Stimulated activated CD4-positive, alpha-beta T cell treated with anti-CD3 and anti-CD28 coated beads, Interleukin-15, amount 100 ng/mL, for 1 hour (primary cell): Measurements from ENCODE around the gene ILF3.

Experiments used
- DNase-seq, 2 donors: peaks; one replicate each; pipeline ENCODE4 v3.0.0-alpha.2; 2020; ENCODE audit warnings: low read depth in 1 of 2, low spot score in 1 of 2

The ILF3 gene

GRCh38 chr19:10729411-10729810 lies 75.3 kb downstream of the ILF3 start:
- no peak for DNase-seq

GRCh38 chr19:10730932-10731331 lies 76.8 kb downstream of the ILF3 start:
- DNase-seq, result no peak

DNA sequence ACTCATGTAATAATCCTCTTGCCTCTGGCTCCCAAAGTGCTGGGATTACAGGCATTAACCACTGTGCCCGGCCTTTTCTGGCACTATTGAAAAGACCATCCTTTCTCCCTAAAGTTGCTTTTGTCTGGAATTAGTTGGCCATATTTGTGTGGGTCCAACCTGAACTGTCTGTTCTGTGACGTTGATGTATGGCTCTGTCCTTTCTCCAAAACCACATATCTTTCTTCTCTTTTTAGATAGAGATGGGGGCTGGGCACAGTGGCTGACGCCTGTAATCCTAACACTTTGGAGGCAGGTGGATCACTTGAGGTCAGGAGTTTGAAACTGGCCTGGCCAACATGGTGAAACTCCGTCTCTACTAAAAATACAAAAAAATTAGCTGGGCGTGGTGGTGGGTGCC lies 81.6 kb downstream of the ILF3 start:
- DNase-seq, result no peak

GRCh38 chr19:10736189-10736588 lies 82.0 kb downstream of the ILF3 start:
- DNase-seq, result no peak

DNA sequence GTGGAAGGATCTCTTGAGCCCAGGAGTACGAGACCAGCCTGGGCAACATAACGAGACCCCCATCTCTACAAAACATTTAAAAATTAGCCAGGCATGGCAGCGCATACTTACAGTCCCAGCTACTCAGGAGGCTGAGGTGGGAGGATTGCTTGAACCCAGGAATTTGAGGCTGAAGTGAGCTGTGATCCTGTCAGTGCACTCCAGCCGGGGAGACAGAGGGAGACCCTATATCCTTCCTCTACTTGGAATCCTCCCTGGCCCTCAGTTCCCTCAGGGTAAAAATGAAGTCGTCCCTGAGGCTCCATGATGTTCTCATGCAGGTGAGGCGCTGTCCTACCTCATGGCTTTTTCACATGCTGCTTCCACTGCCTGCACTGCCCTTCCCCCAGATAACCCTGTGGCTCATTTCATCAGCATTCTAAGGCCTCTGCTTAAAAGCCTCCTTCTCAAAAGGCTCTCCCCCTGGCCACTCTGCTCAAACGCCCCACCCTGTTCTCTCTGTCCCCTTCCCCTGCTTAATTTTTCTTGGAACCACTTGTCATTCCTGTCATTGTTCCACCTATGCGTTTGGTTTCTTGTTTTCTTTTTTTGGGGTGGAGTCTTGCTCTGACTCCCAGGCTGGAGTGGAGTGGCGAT lies 82.9 kb downstream of the ILF3 start:
- no peak for DNase-seq

DNA sequence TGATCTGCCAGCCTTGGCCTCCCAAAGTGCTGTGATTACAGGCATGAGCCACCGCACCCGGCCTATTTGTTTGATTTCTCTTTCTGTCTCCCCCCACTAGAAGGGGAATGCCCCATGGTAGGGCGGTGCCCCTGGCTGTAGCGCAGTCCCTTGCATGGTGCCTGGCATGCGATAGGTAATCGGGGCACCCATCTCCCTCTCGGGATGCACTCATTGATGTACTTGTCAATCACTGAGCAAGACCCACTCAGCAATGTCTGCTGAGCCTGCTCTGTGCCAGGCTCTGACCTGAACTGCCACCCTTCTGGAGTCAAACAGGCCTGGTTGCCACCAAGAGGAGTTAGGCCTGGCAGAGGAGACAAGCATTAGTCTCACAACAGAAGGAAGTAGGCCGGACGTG lies 83.6 kb downstream of the ILF3 start:
- no peak for DNase-seq

DNA sequence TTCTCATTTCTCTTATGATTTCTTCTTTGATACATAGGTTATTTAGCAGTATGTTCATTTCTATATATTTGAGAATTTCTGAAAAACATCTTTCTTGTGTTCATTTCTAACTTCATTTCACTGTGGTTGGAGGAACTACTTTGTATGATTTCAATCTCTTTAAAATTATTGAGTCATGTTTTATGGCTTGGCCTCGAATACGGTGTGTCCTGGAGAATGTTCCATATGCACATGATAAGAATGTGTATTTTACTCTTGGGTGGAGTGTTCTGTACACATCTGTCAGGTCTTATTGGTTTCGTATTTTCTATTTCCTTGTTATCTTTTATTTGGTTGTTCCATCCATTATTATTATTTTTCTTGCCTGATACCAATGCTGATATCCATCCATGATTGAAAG lies 86.7 kb downstream of the ILF3 start:
- DNase-seq, result no peak
